ENCODE measurements around the gene SEPTIN8. TPM values are rescaled to one million over a fixed set of nuclear protein-coding genes. Genes with fewer than 3 reads are reported as not detected.

SEPTIN8 gene
- total RNA-seq, 2 donors from 2014 or later: 27.5 to 27.7 TPM

GRCh38 chr5:132750471-132751230 is 26.4 kb downstream of the SEPTIN8 start:
- ATAC-seq: no peak
- intact Hi-C loops (cut with DNase I): loop anchor here (5.0 kb wide), 1 partner anchor 72 kb away; no protein-coding TSS in a partner anchor

GRCh38 chr5:132749506-132749905 is 27.5 kb downstream of the SEPTIN8 start:
- H3K27me3 ChIP-seq: no peaks in the 10 kb centered on the region
- 95 to 100% methylated on average over 2 of the region's 2 CpGs for WGBS, 2 donors
- no peak overlapping the region for H3K4me3 ChIP-seq
- H3K27ac ChIP-seq: no peak overlapping the region
- peaks cover 12% of the 10 kb centered on the region for H3K4me1 ChIP-seq
- intact Hi-C loops (cut with DNase I): no loop called here
- no peak for TF ChIP-seq POLR2A (IDR thresholded peaks at IDR 0.05)
- TF ChIP-seq CTCF (IDR thresholded peaks at IDR 0.05): no peak
- H3K9me3 ChIP-seq: no peaks in the 10 kb centered on the region
- DNase-seq: no peak
- no peak for ATAC-seq
- H3K36me3 ChIP-seq (replicated peaks in 1 of 2; ENCODE audit: insufficient read depth in 1 of 2, low read depth in 2 of 2): no peaks in the 10 kb centered on the region

More at GRCh38 chr5:132750471-132751230, 26.4 kb downstream of the SEPTIN8 start:
- no peaks in the 10 kb centered on the region for H3K9me3 ChIP-seq
- H3K4me3 ChIP-seq: no peak overlapping the region
- H3K27ac ChIP-seq: no peak overlapping the region
- no peaks in the 10 kb centered on the region for H3K27me3 ChIP-seq
- no peaks in the 10 kb centered on the region for H3K36me3 ChIP-seq (replicated peaks in 1 of 2; ENCODE audit: insufficient read depth in 1 of 2, low read depth in 2 of 2)
- H3K4me1 ChIP-seq: peaks cover 12% of the 10 kb centered on the region
- no peak for DNase-seq
- TF ChIP-seq POLR2A (IDR thresholded peaks at IDR 0.05): no peak
- TF ChIP-seq CTCF (IDR thresholded peaks at IDR 0.05): no peak
- 72 to 81% methylated on average over 10 of the region's 10 CpGs for WGBS, 2 donors

DNA sequence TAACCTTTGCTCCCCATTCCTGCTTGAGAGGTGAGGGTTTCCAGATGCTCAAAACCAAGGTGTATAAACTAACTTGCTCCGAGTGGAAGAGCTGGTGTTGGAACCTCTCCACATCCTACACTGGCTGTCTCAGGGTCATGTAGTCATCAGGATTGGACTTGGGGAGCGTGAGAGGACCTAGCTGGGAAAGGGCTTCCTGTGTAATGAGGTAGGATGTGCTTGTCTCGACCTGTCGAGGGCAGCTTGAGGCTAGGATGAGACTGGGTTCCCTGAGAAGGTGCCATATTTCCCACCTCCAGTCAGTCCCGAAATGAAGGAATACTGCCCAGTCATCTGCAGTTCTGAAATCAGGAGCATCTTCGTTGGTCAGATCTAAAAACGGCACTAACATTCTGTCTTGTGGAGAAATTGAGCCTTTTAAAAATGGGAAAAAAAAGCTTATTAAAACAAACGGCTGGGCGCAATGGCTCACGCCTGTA is 28.5 kb downstream of the SEPTIN8 start:
- ATAC-seq (no peak), DNase-seq (no peak)
- 93% methylated on average over 10 of the region's 10 CpGs for WGBS, 2 donors
- no peak for TF ChIP-seq POLR2A (IDR thresholded peaks at IDR 0.05)
- no peak for TF ChIP-seq CTCF (IDR thresholded peaks at IDR 0.05)
- Histone ChIP-seq H3K4me1 (peaks cover 12% of the 10 kb centered on the region), H3K4me3 (no peak overlapping the region), H3K9me3 (no peaks in the 10 kb centered on the region), H3K27me3 (no peaks in the 10 kb centered on the region), H3K27ac (no peak overlapping the region), H3K36me3 (replicated peaks in 1 of 2; ENCODE audit: insufficient read depth in 1 of 2, low read depth in 2 of 2) (no peaks in the 10 kb centered on the region)
- intact Hi-C loops (cut with DNase I): no loop called here

- H3K4me3 ChIP-seq: peak overlapping the region; percentile 42 to 80
- intact Hi-C loops (cut with DNase I): no loop called here
- TF ChIP-seq CTCF (IDR thresholded peaks at IDR 0.05) (no peak), POLR2A (IDR thresholded peaks at IDR 0.05) (no peak)
- H3K4me1 ChIP-seq: peaks cover 12% of the 10 kb centered on the region
- DNase-seq (peak in 3 of 4 donors; percentile 15 to 62 (median 38)), ATAC-seq (no peak)
- H3K9me3 ChIP-seq: no peaks in the 10 kb centered on the region
- WGBS, 2 donors: 29 to 88% methylated on average over 22 to 67 of the region's 76 CpGs
- no peaks in the 10 kb centered on the region for H3K36me3 ChIP-seq (replicated peaks in 1 of 2; ENCODE audit: insufficient read depth in 1 of 2, low read depth in 2 of 2)
- H3K27ac ChIP-seq: peak overlapping the region in 2 of 4 donors; percentile 42
- no peaks in the 10 kb centered on the region for H3K27me3 ChIP-seq
Observed at GRCh38 chr5:132747616-132748440, 29.2 kb downstream of the SEPTIN8 start.
